Chondrocyte (in vitro differentiated cells): ENCODE results near the gene SEMA6A. TPM values are rescaled to one million over a fixed set of nuclear protein-coding genes. Genes with fewer than 3 reads are reported as not detected.

Source experiments
- DNase-seq: peaks from one replicate; pipeline ENCODE4 v3.0.0; 2021; ENCODE audit warnings: mixed read lengths, low spot score
- H3K27ac Mint-ChIP-seq: one replicate; pipeline ENCODE4 v1.8.0; 2021; ENCODE audit warnings: mild to moderate bottlenecking, moderate library complexity, mixed read lengths; ENCODE audit not compliant: unreplicated experiment
- H3K27me3 Mint-ChIP-seq: 2 replicates; pipeline ENCODE4 v1.8.0; 2021; ENCODE audit warnings: low read depth, mixed read lengths
- H3K36me3 Mint-ChIP-seq: 2 replicates; pipeline ENCODE4 v1.8.0; 2021; ENCODE audit warnings: low read depth, mixed read lengths
- H3K4me1 Mint-ChIP-seq: 2 replicates; pipeline ENCODE4 v1.8.0; 2021; ENCODE audit warnings: low read depth, mild to moderate bottlenecking, mixed read lengths
- H3K4me3 Mint-ChIP-seq: one replicate; pipeline ENCODE4 v1.8.0; 2021; ENCODE audit warnings: mild to moderate bottlenecking, moderate library complexity, mixed read lengths; ENCODE audit not compliant: unreplicated experiment
- H3K9me3 Mint-ChIP-seq: 2 replicates; pipeline ENCODE4 v1.8.0; 2021; ENCODE audit warnings: low read depth, mixed read lengths
- long read RNA-seq: library from polyadenylated mRNA; stranded (forward); transcript quantifications from one replicate; pipeline ENCODE4 v2.0.0, GENCODE V29; 2021
- total RNA-seq: library from RNA; stranded (reverse); gene quantifications from 3 replicates; pipeline ENCODE4 v1.2.1, GENCODE V29; 2021
- TF ChIP-seq, protein P1 (sequence below): fragments of 200-600 bp; sonication (generic); IDR thresholded peaks from 2 replicates; pipeline ENCODE4 v1.5.0; 2021; ENCODE audit warnings: antibody characterized with exemption, mild to moderate bottlenecking, moderate library complexity

Gene SEMA6A, protein sequence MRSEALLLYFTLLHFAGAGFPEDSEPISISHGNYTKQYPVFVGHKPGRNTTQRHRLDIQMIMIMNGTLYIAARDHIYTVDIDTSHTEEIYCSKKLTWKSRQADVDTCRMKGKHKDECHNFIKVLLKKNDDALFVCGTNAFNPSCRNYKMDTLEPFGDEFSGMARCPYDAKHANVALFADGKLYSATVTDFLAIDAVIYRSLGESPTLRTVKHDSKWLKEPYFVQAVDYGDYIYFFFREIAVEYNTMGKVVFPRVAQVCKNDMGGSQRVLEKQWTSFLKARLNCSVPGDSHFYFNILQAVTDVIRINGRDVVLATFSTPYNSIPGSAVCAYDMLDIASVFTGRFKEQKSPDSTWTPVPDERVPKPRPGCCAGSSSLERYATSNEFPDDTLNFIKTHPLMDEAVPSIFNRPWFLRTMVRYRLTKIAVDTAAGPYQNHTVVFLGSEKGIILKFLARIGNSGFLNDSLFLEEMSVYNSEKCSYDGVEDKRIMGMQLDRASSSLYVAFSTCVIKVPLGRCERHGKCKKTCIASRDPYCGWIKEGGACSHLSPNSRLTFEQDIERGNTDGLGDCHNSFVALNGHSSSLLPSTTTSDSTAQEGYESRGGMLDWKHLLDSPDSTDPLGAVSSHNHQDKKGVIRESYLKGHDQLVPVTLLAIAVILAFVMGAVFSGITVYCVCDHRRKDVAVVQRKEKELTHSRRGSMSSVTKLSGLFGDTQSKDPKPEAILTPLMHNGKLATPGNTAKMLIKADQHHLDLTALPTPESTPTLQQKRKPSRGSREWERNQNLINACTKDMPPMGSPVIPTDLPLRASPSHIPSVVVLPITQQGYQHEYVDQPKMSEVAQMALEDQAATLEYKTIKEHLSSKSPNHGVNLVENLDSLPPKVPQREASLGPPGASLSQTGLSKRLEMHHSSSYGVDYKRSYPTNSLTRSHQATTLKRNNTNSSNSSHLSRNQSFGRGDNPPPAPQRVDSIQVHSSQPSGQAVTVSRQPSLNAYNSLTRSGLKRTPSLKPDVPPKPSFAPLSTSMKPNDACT
- total RNA-seq: 3.5 to 4.9 TPM (median 3.9 TPM) in 3 replicates
- long read RNA-seq, full-length matches to known transcripts: 1 of 3 reads
- long read RNA-seq, partial matches to known transcripts: 0 of 3 reads
- long read RNA-seq, other reads (novel, unspliced or antisense): 2 of 3 reads

DNA sequence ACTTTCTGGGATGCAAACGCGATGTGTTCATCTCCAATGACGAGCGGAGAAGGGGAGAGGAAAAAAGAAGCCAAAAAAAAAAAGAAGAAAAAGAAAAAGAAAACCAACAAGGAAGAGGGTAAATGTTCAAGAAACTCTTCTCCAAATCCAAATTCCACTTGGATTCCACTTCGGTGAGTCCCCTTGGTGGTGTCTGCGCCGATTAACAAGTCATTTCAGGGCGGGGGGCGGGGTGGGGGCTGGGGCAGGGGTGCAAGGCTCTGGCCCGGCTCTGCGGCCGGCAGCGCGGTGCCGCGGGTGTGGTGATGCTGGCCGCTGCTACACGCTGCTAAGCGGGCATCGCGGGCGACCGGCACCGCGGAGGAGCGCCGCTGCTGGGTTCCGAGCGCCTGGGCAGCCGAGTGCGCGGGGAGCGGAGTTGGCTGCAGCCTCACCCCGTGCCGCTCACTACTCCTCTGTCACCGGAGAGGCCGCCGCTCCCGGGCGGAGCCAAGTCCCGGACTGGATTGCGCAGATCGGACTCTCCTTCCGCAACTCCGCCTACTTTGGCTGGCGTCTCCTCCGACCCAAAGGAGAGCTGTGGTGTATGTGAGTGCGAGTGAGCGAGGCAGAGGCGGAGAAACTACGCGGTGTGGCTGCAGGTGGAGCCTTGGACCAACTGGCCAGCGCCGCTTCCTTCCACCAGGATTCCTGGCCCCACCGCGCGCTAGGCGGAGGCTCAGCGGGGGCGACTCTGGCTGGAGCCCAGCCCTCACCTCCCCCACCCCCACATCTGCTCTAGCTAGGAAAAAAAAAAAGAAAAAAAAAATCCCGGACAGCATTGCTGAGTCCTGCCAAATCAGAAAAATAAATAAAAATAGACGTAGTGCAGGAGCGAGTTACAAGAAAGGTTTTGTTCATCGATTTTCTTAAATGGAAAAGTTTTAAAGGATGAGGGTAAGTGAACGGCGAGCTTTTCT is at the start of gene SEMA6A:
Gene SEMA6A (minus strand): TSS at position 457 of the 959 bp plus-strand sequence. CDS start 69,879 bp downstream, outside the sequence.
- peak within 1 kb of the TSS; percentile 59 for H3K27ac Mint-ChIP-seq
- peaks cover 31% of the 10 kb centered on the region for H3K4me1 Mint-ChIP-seq
- peak within 1 kb of the TSS; percentile 84 for H3K4me3 Mint-ChIP-seq
- H3K9me3 Mint-ChIP-seq: no peaks in the 10 kb centered on the region
- peaks cover 4% of the 10 kb centered on the region for H3K27me3 Mint-ChIP-seq
- no peaks in the 10 kb centered on the region for H3K36me3 Mint-ChIP-seq
- TF ChIP-seq, protein P1, sequence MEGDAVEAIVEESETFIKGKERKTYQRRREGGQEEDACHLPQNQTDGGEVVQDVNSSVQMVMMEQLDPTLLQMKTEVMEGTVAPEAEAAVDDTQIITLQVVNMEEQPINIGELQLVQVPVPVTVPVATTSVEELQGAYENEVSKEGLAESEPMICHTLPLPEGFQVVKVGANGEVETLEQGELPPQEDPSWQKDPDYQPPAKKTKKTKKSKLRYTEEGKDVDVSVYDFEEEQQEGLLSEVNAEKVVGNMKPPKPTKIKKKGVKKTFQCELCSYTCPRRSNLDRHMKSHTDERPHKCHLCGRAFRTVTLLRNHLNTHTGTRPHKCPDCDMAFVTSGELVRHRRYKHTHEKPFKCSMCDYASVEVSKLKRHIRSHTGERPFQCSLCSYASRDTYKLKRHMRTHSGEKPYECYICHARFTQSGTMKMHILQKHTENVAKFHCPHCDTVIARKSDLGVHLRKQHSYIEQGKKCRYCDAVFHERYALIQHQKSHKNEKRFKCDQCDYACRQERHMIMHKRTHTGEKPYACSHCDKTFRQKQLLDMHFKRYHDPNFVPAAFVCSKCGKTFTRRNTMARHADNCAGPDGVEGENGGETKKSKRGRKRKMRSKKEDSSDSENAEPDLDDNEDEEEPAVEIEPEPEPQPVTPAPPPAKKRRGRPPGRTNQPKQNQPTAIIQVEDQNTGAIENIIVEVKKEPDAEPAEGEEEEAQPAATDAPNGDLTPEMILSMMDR: peak; percentile 36
- peak; percentile 96 for DNase-seq

DNA sequence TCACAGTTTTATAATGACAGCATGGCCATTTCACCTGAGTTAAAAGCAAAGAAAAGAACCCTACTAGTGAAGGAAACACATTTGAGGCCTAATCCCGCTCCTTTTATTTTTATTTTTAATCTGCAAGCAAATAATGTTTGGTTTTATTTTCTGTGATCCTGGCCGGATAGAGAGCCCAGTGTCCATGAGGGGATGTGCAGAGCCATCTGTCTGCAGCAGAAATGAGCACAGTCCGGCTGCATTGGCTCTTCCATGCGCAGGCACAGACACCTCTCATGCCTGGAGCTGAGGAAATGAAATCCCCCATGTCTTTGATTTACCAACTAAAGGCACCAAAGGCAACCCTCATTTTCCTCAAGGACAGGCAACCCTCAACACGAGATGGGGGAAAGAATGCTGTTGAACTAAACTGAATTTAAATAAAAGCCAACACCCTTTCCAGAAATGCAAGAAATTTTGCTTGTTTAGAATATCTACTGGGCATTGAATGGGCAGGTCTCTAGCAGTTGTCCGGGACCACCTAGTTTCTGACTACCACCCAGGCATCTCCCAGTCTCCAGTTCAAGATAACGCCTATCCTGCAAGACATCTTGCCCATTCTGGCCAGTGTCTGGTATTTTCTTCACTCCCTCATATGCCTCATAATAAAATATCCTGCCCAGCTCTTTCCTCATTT is 47.9 kb upstream of the SEMA6A start:
- TF ChIP-seq, protein P1: no peak
- Mint-ChIP-seq H3K27me3 (no peaks in the 10 kb centered on the region), H3K36me3 (no peaks in the 10 kb centered on the region), H3K4me1 (peaks cover 6% of the 10 kb centered on the region), H3K4me3 (no peak overlapping the region), H3K27ac (no peak overlapping the region), H3K9me3 (no peaks in the 10 kb centered on the region)
- no peak for DNase-seq

DNA sequence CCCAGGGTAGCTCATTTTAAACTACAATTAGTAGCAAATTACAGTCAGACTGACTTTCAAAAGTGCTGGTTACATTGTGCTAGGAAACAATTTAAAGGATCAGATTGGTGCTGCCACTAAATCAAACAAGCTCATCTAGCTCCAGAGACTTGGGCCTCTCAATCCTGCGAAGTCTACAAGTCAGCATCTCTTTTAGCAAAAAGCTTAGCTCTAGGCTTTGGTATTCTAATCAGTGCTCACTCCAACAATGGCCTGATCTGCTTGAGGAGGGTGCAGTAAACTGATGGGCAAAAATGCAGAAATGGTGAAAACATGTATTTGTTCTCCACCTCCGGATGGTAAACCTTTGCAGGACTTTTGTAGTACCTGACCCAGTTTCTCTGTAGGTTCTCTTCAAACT is 47.0 kb upstream of the SEMA6A start:
- Mint-ChIP-seq H3K36me3 (no peaks in the 10 kb centered on the region), H3K27ac (no peak overlapping the region), H3K27me3 (no peaks in the 10 kb centered on the region), H3K4me3 (no peak overlapping the region), H3K9me3 (no peaks in the 10 kb centered on the region), H3K4me1 (peaks cover 5% of the 10 kb centered on the region)
- no peak for DNase-seq
- TF ChIP-seq, protein P1: no peak

DNA sequence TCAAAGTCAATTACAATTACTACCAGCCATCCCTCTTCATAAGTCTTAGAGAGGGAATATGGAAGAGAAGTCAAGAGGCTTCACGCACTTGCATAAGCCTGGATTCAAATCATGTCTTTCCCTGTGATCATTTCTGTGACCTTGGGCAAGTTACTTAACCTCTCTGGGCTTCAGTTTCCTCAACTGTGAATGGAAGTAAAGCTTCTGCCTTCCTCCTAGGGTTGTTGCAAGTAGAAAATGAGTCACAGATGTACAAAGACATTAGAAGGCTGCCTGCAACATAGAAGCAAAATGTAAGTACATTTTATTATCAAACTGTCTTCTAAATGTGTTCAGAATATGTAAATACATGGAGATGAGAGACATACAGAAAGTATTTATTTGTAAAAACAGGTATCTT is 42.3 kb upstream of the SEMA6A start:
- Mint-ChIP-seq H3K36me3 (no peaks in the 10 kb centered on the region), H3K27me3 (no peaks in the 10 kb centered on the region), H3K9me3 (no peaks in the 10 kb centered on the region), H3K27ac (no peak overlapping the region), H3K4me3 (no peak overlapping the region), H3K4me1 (no peaks in the 10 kb centered on the region)
- TF ChIP-seq, protein P1: no peak
- DNase-seq: no peak
